Measurements from ENCODE around the gene TUBGCP3. TPM values are rescaled to one million over a fixed set of nuclear protein-coding genes. Genes with fewer than 3 reads are reported as not detected.

The TUBGCP3 gene
- total RNA-seq = 17.2 and 17.9 TPM in 2 replicates

DNA sequence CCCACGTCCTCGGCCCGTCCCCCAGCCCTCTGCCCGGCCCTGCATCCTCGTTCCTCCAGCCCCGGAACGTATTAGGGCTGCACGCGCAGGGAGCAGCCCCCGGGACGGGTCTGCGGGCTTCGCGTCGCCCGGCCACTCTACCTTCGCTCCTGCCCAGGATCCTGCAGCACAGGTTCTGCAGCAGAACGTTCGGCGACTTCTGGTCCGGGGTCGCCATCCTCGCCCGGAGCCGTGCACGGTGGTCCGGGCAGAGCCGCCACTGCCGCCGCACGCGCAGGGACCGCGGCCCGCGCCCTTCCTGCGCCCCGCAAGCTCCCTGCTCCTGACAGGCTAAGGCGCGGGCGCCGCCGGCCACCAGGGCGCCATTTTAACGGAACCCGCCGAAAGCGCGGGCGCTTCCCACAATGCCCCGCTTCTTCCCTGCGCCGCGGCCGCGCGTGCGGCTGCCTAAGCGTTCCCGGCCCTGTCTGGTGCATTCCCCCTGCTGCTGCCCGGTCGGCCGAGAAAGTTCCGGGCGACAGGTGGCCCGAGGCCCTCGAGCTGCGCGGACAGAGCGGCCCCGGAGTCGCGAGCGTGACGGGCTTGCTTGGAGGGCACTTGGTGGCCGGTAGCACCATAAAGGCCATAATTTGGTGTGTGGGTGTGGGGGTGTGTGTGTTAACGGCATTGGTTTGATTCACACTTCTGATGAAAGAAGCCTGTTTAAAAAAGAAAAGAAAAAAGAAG, at the start of gene TUBGCP3:
TUBGCP3 (minus strand) TSS at position 390 of the 726 bp plus-strand sequence; CDS start at position 217, 173 bp downstream.

Other genes with a start within 250 kb of the TUBGCP3 start
- gene SPACA7, start 211.8 kb downstream of the TUBGCP3 start, total RNA-seq = not detected in 2 replicates
- 21.3 and 27.3 TPM in 2 replicates for gene ATP11A, start 101.9 kb upstream of the TUBGCP3 start, total RNA-seq